Measurements from ENCODE around the gene MEGF8.

The MEGF8 gene

DNA sequence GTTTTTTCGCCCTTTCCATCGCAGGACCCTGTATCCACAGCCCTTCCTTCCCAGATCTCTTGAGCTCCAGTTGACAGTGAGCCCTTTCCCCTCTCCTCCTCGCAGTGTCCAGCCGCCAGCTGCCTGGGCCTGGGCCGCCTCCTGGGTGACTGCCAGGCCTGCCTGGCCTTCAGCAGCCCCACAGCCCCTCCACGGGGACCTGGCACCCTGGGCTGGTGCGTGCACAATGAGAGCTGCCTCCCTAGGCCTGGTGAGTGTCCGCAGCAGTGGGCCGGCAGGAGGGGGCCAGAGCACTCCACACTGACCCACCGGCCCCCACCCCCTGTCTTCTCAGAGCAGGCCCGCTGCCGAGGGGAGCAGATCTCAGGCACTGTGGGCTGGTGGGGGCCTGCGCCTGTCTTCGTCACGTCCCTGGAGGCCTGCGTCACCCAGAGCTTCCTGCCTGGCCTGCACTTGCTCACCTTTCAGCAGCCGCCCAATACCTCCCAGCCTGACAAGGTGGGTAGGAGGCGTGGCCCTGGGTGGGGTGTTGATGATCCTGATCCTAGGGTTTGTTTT, 19.0 kb downstream of the MEGF8 start:
- TF ChIP-seq, protein P1, sequence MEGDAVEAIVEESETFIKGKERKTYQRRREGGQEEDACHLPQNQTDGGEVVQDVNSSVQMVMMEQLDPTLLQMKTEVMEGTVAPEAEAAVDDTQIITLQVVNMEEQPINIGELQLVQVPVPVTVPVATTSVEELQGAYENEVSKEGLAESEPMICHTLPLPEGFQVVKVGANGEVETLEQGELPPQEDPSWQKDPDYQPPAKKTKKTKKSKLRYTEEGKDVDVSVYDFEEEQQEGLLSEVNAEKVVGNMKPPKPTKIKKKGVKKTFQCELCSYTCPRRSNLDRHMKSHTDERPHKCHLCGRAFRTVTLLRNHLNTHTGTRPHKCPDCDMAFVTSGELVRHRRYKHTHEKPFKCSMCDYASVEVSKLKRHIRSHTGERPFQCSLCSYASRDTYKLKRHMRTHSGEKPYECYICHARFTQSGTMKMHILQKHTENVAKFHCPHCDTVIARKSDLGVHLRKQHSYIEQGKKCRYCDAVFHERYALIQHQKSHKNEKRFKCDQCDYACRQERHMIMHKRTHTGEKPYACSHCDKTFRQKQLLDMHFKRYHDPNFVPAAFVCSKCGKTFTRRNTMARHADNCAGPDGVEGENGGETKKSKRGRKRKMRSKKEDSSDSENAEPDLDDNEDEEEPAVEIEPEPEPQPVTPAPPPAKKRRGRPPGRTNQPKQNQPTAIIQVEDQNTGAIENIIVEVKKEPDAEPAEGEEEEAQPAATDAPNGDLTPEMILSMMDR (IDR thresholded peaks at IDR 0.05; ENCODE audit: low read depth, low read length), result no peak
- H3K4me3 ChIP-seq (ENCODE audit: low read depth, low read length), result no peak overlapping the region

DNA sequence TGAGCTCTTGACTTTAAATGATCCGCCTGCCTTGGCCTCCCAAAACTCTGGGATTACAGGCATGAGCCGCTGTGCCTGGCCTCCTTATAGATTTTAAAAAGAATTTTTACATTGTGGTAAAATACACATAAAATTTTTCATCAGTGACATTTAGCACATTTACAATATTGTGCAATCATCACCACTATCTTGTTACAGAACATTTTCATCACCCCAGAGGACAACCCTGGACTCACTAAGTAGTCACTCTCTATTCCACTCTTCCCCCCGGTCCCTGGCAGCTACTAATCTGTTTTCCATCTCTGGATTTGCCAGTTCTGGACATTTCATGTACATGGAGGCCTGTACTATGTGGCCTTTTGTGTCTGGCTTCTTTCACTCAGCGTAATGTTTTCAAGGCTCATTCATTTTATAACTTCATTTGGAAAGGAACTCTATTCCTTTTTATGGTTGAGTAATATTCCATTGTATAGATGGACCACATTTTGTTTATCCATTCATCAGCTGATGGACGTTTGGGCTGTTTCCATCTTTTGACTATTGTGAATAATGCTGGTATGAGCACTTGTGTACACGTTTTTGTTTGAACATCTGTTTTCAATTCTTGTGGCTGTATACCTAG, 19.9 kb downstream of the MEGF8 start:
- TF ChIP-seq, protein P1 (IDR thresholded peaks at IDR 0.05; ENCODE audit: low read depth, low read length), result no peak
- no peak overlapping the region for H3K4me3 ChIP-seq (ENCODE audit: low read depth, low read length)

DNA sequence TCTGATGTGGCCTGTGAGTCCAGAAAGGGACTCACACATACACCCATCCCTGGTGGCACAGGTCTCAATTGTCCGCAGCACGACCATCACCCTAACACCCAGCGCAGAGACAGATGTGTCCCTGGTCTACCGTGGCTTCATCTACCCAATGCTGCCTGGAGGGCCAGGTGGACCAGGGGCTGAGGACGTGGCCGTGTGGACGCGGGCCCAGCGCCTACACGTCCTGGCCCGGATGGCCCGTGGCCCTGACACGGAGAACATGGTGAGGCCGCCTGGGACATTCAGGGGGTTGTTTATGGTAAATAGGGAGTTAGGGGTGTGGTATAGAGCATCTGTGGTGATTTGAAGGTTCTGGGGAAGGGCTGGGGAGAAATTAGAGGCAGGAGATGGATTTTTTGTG, 22.8 kb downstream of the MEGF8 start:
- TF ChIP-seq, protein P1 (IDR thresholded peaks at IDR 0.05; ENCODE audit: low read depth, low read length), result no peak

DNA sequence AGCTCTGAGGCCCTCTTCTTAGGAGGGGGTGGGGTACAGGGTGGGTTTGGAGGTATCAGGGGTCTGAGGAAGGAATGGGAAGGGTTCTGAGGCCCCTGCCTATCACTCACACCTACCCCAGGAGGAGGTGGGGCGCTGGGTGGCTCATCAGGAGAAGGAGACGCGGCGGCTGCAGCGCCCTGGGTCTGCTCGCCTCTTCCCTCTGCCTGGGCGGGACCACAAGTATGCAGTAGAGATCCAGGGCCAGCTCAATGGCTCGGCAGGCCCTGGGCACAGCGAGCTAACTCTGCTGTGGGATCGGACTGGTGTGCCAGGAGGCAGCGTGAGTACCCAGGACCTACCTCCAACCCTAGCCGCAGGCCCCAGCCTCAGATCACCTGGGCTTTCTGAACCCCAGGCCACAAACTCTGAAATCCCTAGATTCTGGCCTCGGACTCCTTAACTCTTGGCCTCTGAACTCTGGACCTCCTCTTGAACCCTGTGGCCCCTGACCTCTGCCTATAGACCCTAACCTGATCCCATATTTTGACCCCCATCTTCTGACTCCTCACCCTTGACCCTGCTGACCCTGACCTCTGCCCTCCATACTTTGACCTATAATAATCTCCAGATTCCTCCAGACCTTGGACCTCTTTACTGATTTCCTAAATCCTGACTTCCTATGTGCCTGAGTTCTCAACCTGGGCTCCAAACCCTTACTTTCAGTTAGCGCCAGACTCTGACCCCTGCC, 24.1 kb downstream of the MEGF8 start:
- no peak overlapping the region for H3K4me3 ChIP-seq (ENCODE audit: low read depth, low read length)
- TF ChIP-seq, protein P1 (IDR thresholded peaks at IDR 0.05; ENCODE audit: low read depth, low read length), result no peak

More for the DNA sequence above, 22.8 kb downstream of the MEGF8 start:
- no peak overlapping the region for H3K4me3 ChIP-seq (ENCODE audit: low read depth, low read length)

DNA sequence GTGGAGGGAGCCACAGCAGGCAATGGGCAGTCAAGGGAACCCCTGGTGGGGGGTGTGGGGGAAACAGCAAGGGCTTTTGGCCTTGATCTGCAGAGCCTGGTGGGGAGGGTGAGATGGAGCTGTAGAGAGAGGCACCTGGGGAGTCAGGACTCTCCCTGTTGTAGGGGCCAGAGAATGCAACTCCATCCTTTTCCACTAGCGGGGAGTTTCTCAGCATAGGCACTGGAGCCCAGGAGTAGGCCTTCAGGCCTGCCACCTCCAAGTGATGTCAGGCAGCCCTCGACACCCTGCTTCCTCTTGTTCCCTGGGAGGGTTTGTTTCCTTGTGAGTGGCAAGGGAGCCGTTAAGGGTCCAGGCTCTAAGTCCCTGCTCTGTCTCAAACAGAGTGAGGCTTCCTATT, 25.0 kb downstream of the MEGF8 start:
- TF ChIP-seq, protein P1 (IDR thresholded peaks at IDR 0.05; ENCODE audit: low read depth, low read length), result no peak
- H3K4me3 ChIP-seq (ENCODE audit: low read depth, low read length), result no peak overlapping the region

DNA sequence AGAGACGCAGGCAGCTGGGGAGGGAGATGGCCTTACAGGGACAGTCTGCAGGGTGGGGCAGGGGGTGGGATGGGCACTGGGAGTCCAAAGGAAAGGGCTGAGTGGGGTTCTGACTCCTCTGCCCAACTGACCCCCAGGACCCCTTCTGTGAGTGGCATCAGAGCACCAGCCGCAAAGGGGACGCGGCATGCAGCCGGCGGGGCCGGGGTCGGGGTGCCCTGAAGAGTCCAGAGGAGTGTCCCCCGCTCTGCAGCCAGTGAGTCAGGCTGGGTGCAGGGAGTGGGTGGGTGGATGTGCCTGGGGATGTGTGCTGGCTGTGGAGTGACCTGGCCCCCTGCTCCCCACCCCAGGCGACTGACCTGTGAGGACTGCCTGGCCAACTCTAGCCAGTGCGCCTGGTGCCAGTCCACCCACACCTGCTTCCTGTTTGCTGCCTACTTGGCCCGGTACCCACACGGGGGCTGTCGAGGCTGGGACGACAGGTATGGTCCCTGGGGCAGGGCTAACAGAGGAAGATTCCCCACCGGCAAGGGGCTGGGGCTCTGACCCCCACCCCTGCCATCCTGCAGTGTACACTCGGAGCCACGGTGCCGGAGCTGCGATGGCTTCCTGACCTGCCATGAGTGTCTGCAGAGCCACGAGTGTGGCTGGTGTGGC, 25.8 kb downstream of the MEGF8 start:
- no peak overlapping the region for H3K4me3 ChIP-seq (ENCODE audit: low read depth, low read length)
- TF ChIP-seq, protein P1 (IDR thresholded peaks at IDR 0.05; ENCODE audit: low read depth, low read length), result no peak
